K562 (cell line): Measurements from ENCODE around the gene ODF2. TPM values are rescaled to one million over a fixed set of nuclear protein-coding genes. Genes with fewer than 3 reads are reported as not detected.
"Not testable (repeated sequence)": the region's sequence is repeated elsewhere in the genome, so short reads cannot be mapped to it uniquely, and the experiment has no call there.

Experiments used
- ADNP ChIP-seq: fragments of 200-800 bp; sonication (Bioruptor generic); IDR thresholded peaks from 2 replicates; pipeline ENCODE4 v1.6.1; 2016; ENCODE audit warnings: missing genetic modification characterization, missing compliant biosample characterization
- ARNT ChIP-seq, 2 experiments: fragments of 450-650 bp; IDR thresholded peaks; 2 replicates each; pipeline ENCODE4 v1.6.1; 2016; ENCODE audit warnings: mild to moderate bottlenecking in 1 of 2
- BHLHE40 ChIP-seq: IDR thresholded peaks from 2 replicates; pipeline ENCODE4 v1.6.1; 2011; ENCODE audit warnings: low read length, improper control_type of control experiment
- CBFA2T2 ChIP-seq: fragments of 450-650 bp; conservative IDR thresholded peaks from 2 replicates; pipeline ENCODE4 v1.6.1; 2017; ENCODE audit warnings: mild to moderate bottlenecking
- CEBPG ChIP-seq, 3 experiments: fragments of 200-800 bp in 1 of 3; sonication (Bioruptor generic) in 1 of 3; sonication (generic) in 1 of 3; formaldehyde crosslinking in 1 of 3; IDR thresholded peaks in 2 of 3; conservative IDR thresholded peaks in 1 of 3; 2 replicates each; pipeline versions ENCODE4 v1.6.1 to v1.8.0; 2016 to 2022; ENCODE audit warnings: missing compliant biosample characterization in 2 of 3, missing genetic modification characterization in 2 of 3, mild to moderate bottlenecking in 1 of 3, missing genetic modification reagents in 1 of 3
- CXXC5 ChIP-seq: fragments of 250-450 bp; sonication (Bioruptor Pico); IDR thresholded peaks from 2 replicates; pipeline ENCODE4 v1.8.0; 2022; ENCODE audit warnings: inconsistent platforms, mild to moderate bottlenecking, moderate library complexity
- DACH1 ChIP-seq: fragments of 450-650 bp; IDR thresholded peaks from 2 replicates; pipeline ENCODE4 v1.6.1; 2018; ENCODE audit not compliant: partially characterized antibody
- HDAC1 ChIP-seq, 2 experiments: fragments of 450-650 bp; IDR thresholded peaks; 2 replicates each; pipeline ENCODE4 v1.6.1; 2016 to 2017; ENCODE audit warnings: inconsistent platforms in 1 of 2, mild to moderate bottlenecking in 1 of 2, moderate library complexity in 1 of 2
- KDM1A ChIP-seq, 2 experiments: fragments of 450-650 bp; IDR thresholded peaks; 2 replicates each; pipeline ENCODE4 v1.6.1; 2016; ENCODE audit warnings: mild to moderate bottlenecking in 2 of 2
- KLF16 ChIP-seq: IDR thresholded peaks from 2 replicates; pipeline ENCODE4 v1.6.1; 2016; ENCODE audit warnings: antibody characterized with exemption
- KLF6 ChIP-seq: fragments of 250-450 bp; sonication (Bioruptor Pico); IDR thresholded peaks from 2 replicates; pipeline ENCODE4 v1.4.0; 2020; ENCODE audit warnings: mild to moderate bottlenecking, moderate library complexity, borderline replicate concordance
- LCOR ChIP-seq: sonication (generic); formaldehyde crosslinking; IDR thresholded peaks from 2 replicates; pipeline ENCODE4 v1.8.0; 2022; ENCODE audit warnings: mild to moderate bottlenecking, missing genetic modification reagents
- MAZ ChIP-seq, 2 experiments: fragments of 450-650 bp in 1 of 2; sonication (generic) in 1 of 2; formaldehyde crosslinking; IDR thresholded peaks in 1 of 2; conservative IDR thresholded peaks in 1 of 2; 2 replicates each; pipeline versions ENCODE4 v1.4.0 to v1.5.0; 2020; ENCODE audit warnings: mild to moderate bottlenecking in 1 of 2, missing genetic modification reagents in 1 of 2
- MBD2 ChIP-seq: sonication (generic); IDR thresholded peaks from 2 replicates; pipeline ENCODE4 v1.6.1; 2016; ENCODE audit warnings: low read depth, borderline replicate concordance
- MTA2 ChIP-seq: fragments of 450-650 bp; IDR thresholded peaks from 2 replicates; pipeline ENCODE4 v1.6.1; 2016; ENCODE audit warnings: low read depth
- NCOR1 ChIP-seq: fragments of 450-650 bp; IDR thresholded peaks from 2 replicates; pipeline ENCODE4 v1.6.1; 2016; ENCODE audit warnings: mild to moderate bottlenecking, moderate library complexity
- NFE2 ChIP-seq: IDR thresholded peaks from 2 replicates; pipeline ENCODE4 v1.6.1; 2014; ENCODE audit warnings: antibody characterized with exemption, low read depth
- NR4A1 ChIP-seq, 2 experiments: fragments of 250-450 bp in 1 of 2; fragments of 450-650 bp in 1 of 2; sonication (Bioruptor Pico) in 1 of 2; IDR thresholded peaks; 2 replicates each; pipeline versions ENCODE4 v1.4.0 to v1.6.1; 2016 to 2020; ENCODE audit warnings: mild to moderate bottlenecking in 2 of 2, missing compliant biosample characterization in 1 of 2, missing genetic modification characterization in 1 of 2, moderate library complexity in 1 of 2
- POLR2AphosphoS5 ChIP-seq: IDR thresholded peaks from 2 replicates; pipeline ENCODE4 v1.6.1; 2011; ENCODE audit warnings: mild to moderate bottlenecking, low read depth, low read length, moderate library complexity; ENCODE audit not compliant: control insufficient read depth, insufficient read depth
- SMARCA4 ChIP-seq: fragments of 450-650 bp; IDR thresholded peaks from 2 replicates; pipeline ENCODE4 v1.6.1; 2016
- SMARCA5 ChIP-seq: fragments of 450-650 bp; IDR thresholded peaks from 2 replicates; pipeline ENCODE4 v1.6.1; 2016
- TAL1 ChIP-seq: fragments of 450-650 bp; IDR thresholded peaks from 2 replicates; pipeline ENCODE4 v1.6.1; 2016; ENCODE audit warnings: mild to moderate bottlenecking
- TCF3 ChIP-seq: sonication (generic); formaldehyde crosslinking; IDR thresholded peaks from 2 replicates; pipeline ENCODE4 v1.4.0; 2020; ENCODE audit warnings: mild to moderate bottlenecking, missing genetic modification reagents
- TFAP4 ChIP-seq: sonication (generic); formaldehyde crosslinking; IDR thresholded peaks from 2 replicates; pipeline ENCODE4 v1.8.0; 2022; ENCODE audit warnings: missing genetic modification reagents, mild to moderate bottlenecking, moderate library complexity, borderline replicate concordance
- ZMIZ1 ChIP-seq, 2 experiments: fragments of 150-350 bp in 1 of 2; IDR thresholded peaks; 2 replicates each; pipeline ENCODE4 v1.6.1; 2012 to 2016; ENCODE audit warnings: low read depth in 2 of 2, low read length in 2 of 2, mild to moderate bottlenecking in 1 of 2, moderate library complexity in 1 of 2
- ZNF589 ChIP-seq: fragments of 200-800 bp; sonication (Bioruptor generic); IDR thresholded peaks from 2 replicates; pipeline ENCODE4 v1.6.1; 2016; ENCODE audit warnings: low read depth, missing genetic modification characterization, missing compliant biosample characterization
- polyA plus RNA-seq, 8 experiments: library from polyadenylated mRNA; depleted of rRNA in 4 of 8; stranded (reverse) in 5 of 8; unstranded in 3 of 8; fragments of >200 nt; fragmentation: Nextera tagmentation in 2 of 8; fragmentation: Illumina TruSeq in 1 of 8; extraction: Ambion mirVana in 2 of 8; extraction: Trizol in 1 of 8; gene quantifications; 2 replicates each; pipeline versions ENCODE4 v1.2.1 to v1.2.3, GENCODE V29; 2011 to 2014; ENCODE audit warnings: inconsistent platforms in 1 of 8, missing spikeins in 1 of 8
- total RNA-seq, 7 experiments: library from RNA; depleted of rRNA in 6 of 7; stranded (reverse); fragments of >200 nt in 6 of 7; fragmentation: Illumina TruSeq in 2 of 7; extraction: Trizol in 2 of 7; gene quantifications; 2 replicates each; pipeline versions ENCODE4 v1.2.1 to v1.2.3, GENCODE V29; 2011 to 2021; ENCODE audit warnings: low replicate concordance in 1 of 7

Gene ODF2
- total and polyA plus RNA-seq, 9 of the 15 experiments (the other 6 are each of a cell fraction or from before 2014, with no cell fraction given) = 16.5 to 83.2 (median 69.7) TPM

GRCh38 chr9:128446505-128446904 lies 9.3 kb upstream of the ODF2 start (continued):
- peak; percentile 54; the same call in 1 of the 2 replicates for TF ChIP-seq BHLHE40
- TF ChIP-seq ZNF589 (CRISPR knock-in tag) = peak; percentile 38; the same call in 1 of the 2 replicates
- TF ChIP-seq POLR2AphosphoS5 = peak; percentile 86
- TF ChIP-seq SMARCA5 = peak; percentile 75
- TF ChIP-seq SMARCA4 = peak; percentile 95
- 0 out of 2 replicates have a peak, but pooled peaks have one; percentile 14 for TF ChIP-seq CEBPG (CRISPR knock-in tag; IDR thresholded peaks at IDR 0.05)
- TF ChIP-seq CEBPG (tag; conservative IDR thresholded peaks at IDR 0.05 in 1 of 2, IDR thresholded peaks at IDR 0.05 in 1 of 2); NR4A1 (CRISPR knock-in tag; IDR thresholded peaks at IDR 0.05): not testable (repeated sequence)
- TF ChIP-seq MBD2 = 0 out of 2 replicates have a peak, but pooled peaks have one; percentile 27
- TF ChIP-seq ARNT (IDR thresholded peaks at IDR 0.05) = peak in 1 of 2 experiments; percentile 55; a peak in 1 of 4 replicates
- TF ChIP-seq KDM1A (IDR thresholded peaks at IDR 0.05) = peak; percentile 73 to 87
- peak; percentile 86 for TF ChIP-seq MTA2
- peak in 1 of 2 experiments; percentile 12; a peak in 1 of 4 replicates for TF ChIP-seq HDAC1 (IDR thresholded peaks at IDR 0.05)
- TF ChIP-seq MAZ (CRISPR knock-in tag; conservative IDR thresholded peaks at IDR 0.05 in 1 of 2, IDR thresholded peaks at IDR 0.05 in 1 of 2) = peak in 1 of 2 experiments; percentile 38; a peak in 1 of 4 replicates
- peak; percentile 31 for TF ChIP-seq CXXC5 (CRISPR knock-in tag)
- TF ChIP-seq NFE2 = 0 out of 2 replicates have a peak, but pooled peaks have one; percentile 5
- TF ChIP-seq TCF3 (CRISPR knock-in tag) = peak; percentile 96
- TF ChIP-seq KLF16 = peak; percentile 86
- TF ChIP-seq TFAP4 (CRISPR knock-in tag) = peak; percentile 94
- peak; percentile 96 for TF ChIP-seq ADNP (tag)
- peak; percentile 92 for TF ChIP-seq NCOR1
- peak; percentile 93 for TF ChIP-seq TAL1
- TF ChIP-seq CBFA2T2 = peak; percentile 91
- 0 out of 2 replicates have a peak, but pooled peaks have one; percentile 36 for TF ChIP-seq KLF6 (CRISPR knock-in tag)
- peak in 1 of 2 experiments; percentile 87; a peak in 2 of 4 replicates for TF ChIP-seq ZMIZ1 (IDR thresholded peaks at IDR 0.05; ENCODE audit: low read depth in 2 of 2, low read length in 2 of 2)
- peak; percentile 49 for TF ChIP-seq DACH1
- TF ChIP-seq NR4A1 (tag; IDR thresholded peaks at IDR 0.05) = peak; percentile 59; the same call in 1 of the 2 replicates
- TF ChIP-seq LCOR (CRISPR knock-in tag) = peak; percentile 71; the same call in 1 of the 2 replicates
